DND-41 (cell line): Measurements from ENCODE around the gene MICAL3.

Experiments used
- ATAC-seq: fragments of 200-7000 bp; cut with Tn5 transposase; 3 replicates; pipeline ENCODE4 v1.9.1; 2021; ENCODE audit warnings: low read depth; ENCODE audit not compliant: insufficient read depth
- DNase-seq: peaks from one replicate; pipeline ENCODE4 v3.0.0-alpha.2; 2020
- H2AFZ ChIP-seq: 2 replicates; pipeline ENCODE4 v1.6.0; 2012; ENCODE audit warnings: low read depth, low read length
- H3K27ac ChIP-seq: 2 replicates; pipeline ENCODE4 v1.5.1; 2012; ENCODE audit warnings: low read length, inconsistent platforms
- H3K27me3 ChIP-seq: fragments of 200-600 bp; sonication (generic); 2 replicates; pipeline ENCODE4 v1.6.0; 2012; ENCODE audit warnings: low read length, mild to moderate bottlenecking, inconsistent platforms; ENCODE audit not compliant: insufficient read depth, poor library complexity
- H3K36me3 ChIP-seq: 2 replicates; pipeline ENCODE4 v1.5.1; 2012; ENCODE audit warnings: low read length, inconsistent platforms; ENCODE audit not compliant: insufficient read depth
- H3K4me1 ChIP-seq: 2 replicates; pipeline ENCODE4 v1.5.1; 2012; ENCODE audit warnings: mild to moderate bottlenecking, low read length; ENCODE audit not compliant: insufficient read depth
- H3K4me2 ChIP-seq: 2 replicates; pipeline ENCODE4 v1.6.0; 2012; ENCODE audit warnings: mild to moderate bottlenecking, moderate library complexity, low read length, inconsistent platforms; ENCODE audit not compliant: insufficient read depth
- H3K4me3 ChIP-seq, 2 experiments: fragments of 200-600 bp in 1 of 2; shearing (Covaris generic) in 1 of 2; 2 replicates each; pipeline ENCODE4 v1.5.1; 2012 to 2016; ENCODE audit warnings: inconsistent platforms in 2 of 2, low read length in 2 of 2, mild to moderate bottlenecking in 2 of 2, low read depth in 1 of 2, moderate library complexity in 1 of 2
- H3K79me2 ChIP-seq: 2 replicates; pipeline ENCODE4 v1.6.0; 2012; ENCODE audit warnings: low read length, inconsistent platforms; ENCODE audit not compliant: insufficient read depth
- H3K9ac ChIP-seq: 2 replicates; pipeline ENCODE4 v1.6.0; 2012; ENCODE audit warnings: low read depth, mild to moderate bottlenecking, inconsistent platforms, low read length, moderate library complexity
- H3K9me3 ChIP-seq: 2 replicates; pipeline ENCODE4 v1.5.1; 2012; ENCODE audit warnings: low read length, moderate library complexity, mild to moderate bottlenecking, inconsistent platforms; ENCODE audit not compliant: insufficient read depth, severe bottlenecking
- H4K20me1 ChIP-seq: 2 replicates; pipeline ENCODE4 v1.6.0; 2012; ENCODE audit warnings: low read length; ENCODE audit not compliant: insufficient read depth
- CTCF ChIP-seq: IDR thresholded peaks from 2 replicates; pipeline ENCODE4 v1.5.1; 2012; ENCODE audit warnings: borderline replicate concordance, low read length, moderate library complexity, mild to moderate bottlenecking; ENCODE audit not compliant: poor library complexity, severe bottlenecking; ENCODE audit errors: extremely low read depth
- EZH2 ChIP-seq: IDR thresholded peaks from 3 replicates; pipeline ENCODE4 v1.6.1; 2012; ENCODE audit warnings: borderline replicate concordance, low read depth, mild to moderate bottlenecking, moderate library complexity, low read length, inconsistent platforms; ENCODE audit not compliant: severe bottlenecking

The MICAL3 gene

GRCh38 chr22:17753401-17753989 lies 270.9 kb downstream of the MICAL3 start:
- Histone ChIP-seq H3K4me3 (no peak overlapping the region), H3K79me2 (peaks cover 88% of the 10 kb centered on the region), H3K9ac (no peak overlapping the region)

GRCh38 chr22:17751596-17751995 lies 272.8 kb downstream of the MICAL3 start:
- Histone ChIP-seq H3K27me3 (no peaks in the 10 kb centered on the region), H3K79me2 (peaks cover 78% of the 10 kb centered on the region), H3K9ac (no peak overlapping the region), H3K9me3 (no peaks in the 10 kb centered on the region), H4K20me1 (peaks cover 50% of the 10 kb centered on the region), H3K4me1 (no peaks in the 10 kb centered on the region), H3K4me3 (no peak overlapping the region), H3K4me2 (no peak overlapping the region), H3K36me3 (peaks cover 15% of the 10 kb centered on the region), H3K27ac (no peak overlapping the region), H2AFZ (no peak overlapping the region)
- ATAC-seq, result peak; percentile 25; the same call in 1 of the 3 replicates
- TF ChIP-seq CTCF (no peak), EZH2 (no peak)
- DNase-seq, result no peak

More at GRCh38 chr22:17753401-17753989, 270.9 kb downstream of the MICAL3 start:
- Histone ChIP-seq H3K27ac (no peak overlapping the region), H3K9me3 (no peaks in the 10 kb centered on the region), H3K36me3 (peaks cover 15% of the 10 kb centered on the region), H4K20me1 (peaks cover 57% of the 10 kb centered on the region), H3K4me1 (no peaks in the 10 kb centered on the region), H2AFZ (no peak overlapping the region), H3K4me2 (no peak overlapping the region), H3K27me3 (no peaks in the 10 kb centered on the region)
- no peak for TF ChIP-seq CTCF
- TF ChIP-seq EZH2, result no peak
- DNase-seq, result no peak
- 0 out of 3 replicates have a peak, but pooled peaks have one; percentile 25 for ATAC-seq

GRCh38 chr22:17749605-17750395 lies 274.6 kb downstream of the MICAL3 start:
- Histone ChIP-seq H3K9me3 (no peaks in the 10 kb centered on the region), H4K20me1 (peaks cover 52% of the 10 kb centered on the region), H3K9ac (no peak overlapping the region), H3K4me3 (no peak overlapping the region), H3K36me3 (peaks cover 15% of the 10 kb centered on the region), H3K27ac (no peak overlapping the region), H3K27me3 (no peaks in the 10 kb centered on the region), H3K4me2 (no peak overlapping the region), H3K79me2 (peaks cover 73% of the 10 kb centered on the region), H2AFZ (no peak overlapping the region), H3K4me1 (no peaks in the 10 kb centered on the region)
- TF ChIP-seq CTCF (no peak), EZH2 (no peak)
- DNase-seq (no peak), ATAC-seq (no peak)
